HG03095 (cell line): ENCODE results near the gene AKR1C1.
"Not testable (repeated sequence)": the region's sequence is repeated elsewhere in the genome, so short reads cannot be mapped to it uniquely, and the experiment has no call there.

Experiments used
- ATAC-seq: cut with Tn5 transposase; IDR thresholded peaks from one replicate; pipeline ENCODE4 v1.9.1; 2021; ENCODE audit warnings: moderate library complexity; ENCODE audit not compliant: unreplicated experiment

AKR1C1 gene

GRCh38 chr10:4962876-4963814 is at the start of gene AKR1C1:
Gene AKR1C1, plus strand, starts transcription at chr10:4963415. Its CDS starts 30 bp downstream, at chr10:4963445.
- not testable (repeated sequence) for ATAC-seq

- no peak for ATAC-seq
Observed at GRCh38 chr10:4914213-4914850, 48.9 kb upstream of the AKR1C1 start.

GRCh38 chr10:4916086-4916716 is 47.0 kb upstream of the AKR1C1 start:
- no peak for ATAC-seq

GRCh38 chr10:4918236-4918635 is 45.0 kb upstream of the AKR1C1 start:
- ATAC-seq: no peak

GRCh38 chr10:4924482-4924881 is 38.7 kb upstream of the AKR1C1 start:
- ATAC-seq: not testable (repeated sequence)

- ATAC-seq: no peak
Observed at GRCh38 chr10:4926400-4926799, 36.8 kb upstream of the AKR1C1 start.

GRCh38 chr10:4931587-4931986 is 31.6 kb upstream of the AKR1C1 start:
- ATAC-seq: no peak

- ATAC-seq: no peak
Observed at GRCh38 chr10:4934391-4934987, 28.7 kb upstream of the AKR1C1 start.

GRCh38 chr10:4937346-4937745 is 25.9 kb upstream of the AKR1C1 start:
- ATAC-seq: no peak

GRCh38 chr10:4939224-4940072 is 23.8 kb upstream of the AKR1C1 start:
- no peak for ATAC-seq

- not testable (repeated sequence) for ATAC-seq
Observed at GRCh38 chr10:4940073-4940428, 23.2 kb upstream of the AKR1C1 start.

GRCh38 chr10:4940909-4941308 is 22.3 kb upstream of the AKR1C1 start:
- ATAC-seq: not testable (repeated sequence)

- no peak for ATAC-seq
Observed at GRCh38 chr10:4941540-4942330, 21.5 kb upstream of the AKR1C1 start.

GRCh38 chr10:4942931-4943330 is 20.3 kb upstream of the AKR1C1 start:
- not testable (repeated sequence) for ATAC-seq

- ATAC-seq: not testable (repeated sequence)
Observed at GRCh38 chr10:4943416-4943815, 19.8 kb upstream of the AKR1C1 start.

GRCh38 chr10:4943821-4944220 is 19.4 kb upstream of the AKR1C1 start:
- ATAC-seq: no peak

- no peak for ATAC-seq
Observed at GRCh38 chr10:4944841-4945240, 18.4 kb upstream of the AKR1C1 start.

GRCh38 chr10:4945766-4946717 is 17.2 kb upstream of the AKR1C1 start:
- ATAC-seq: no peak
